Neuronal stem cell (in vitro differentiated cells): ENCODE data around the gene SEMA3D.
A peak's percentile ranks its signal among the peaks of the same experiment; 100 is the strongest.

Experiments used
- DNase-seq: peaks from one replicate; pipeline ENCODE4 v3.0.0-alpha.2; 2013; ENCODE audit warnings: low spot score
- H2AFZ ChIP-seq: one replicate; pipeline ENCODE4 v1.6.1; 2013; ENCODE audit warnings: mild to moderate bottlenecking, low read length, inconsistent platforms
- H2AK5ac ChIP-seq: 2 replicates; pipeline ENCODE4 v1.6.1; 2013; ENCODE audit warnings: low read depth, mild to moderate bottlenecking, inconsistent platforms, low read length, moderate library complexity, mixed read lengths
- H2BK120ac ChIP-seq: 2 replicates; pipeline ENCODE4 v1.6.1; 2013; ENCODE audit warnings: low read depth, mild to moderate bottlenecking, inconsistent platforms, low read length, moderate library complexity, mixed read lengths
- H2BK12ac ChIP-seq: one replicate; pipeline ENCODE4 v1.6.1; 2013; ENCODE audit warnings: low read length, inconsistent platforms
- H2BK15ac ChIP-seq: 2 replicates; pipeline ENCODE4 v1.6.1; 2013; ENCODE audit warnings: mild to moderate bottlenecking, low read length, inconsistent platforms, mixed read lengths
- H2BK5ac ChIP-seq: one replicate; pipeline ENCODE4 v1.6.1; 2013; ENCODE audit warnings: inconsistent platforms, mild to moderate bottlenecking, low read length, moderate library complexity
- H3K14ac ChIP-seq: one replicate; pipeline ENCODE4 v1.6.1; 2013; ENCODE audit warnings: low read length, inconsistent platforms
- H3K18ac ChIP-seq: 2 replicates; pipeline ENCODE4 v1.6.1; 2013; ENCODE audit warnings: low read length, inconsistent platforms
- H3K23ac ChIP-seq: 2 replicates; pipeline ENCODE4 v1.6.1; 2013; ENCODE audit warnings: low read depth, mild to moderate bottlenecking, mixed read lengths, low read length, inconsistent platforms; ENCODE audit not compliant: poor library complexity
- H3K27ac ChIP-seq: replicated peaks from 3 replicates; pipeline ENCODE4 v1.5.1; 2013; ENCODE audit warnings: low read length, inconsistent platforms
- H3K27me3 ChIP-seq, 3 experiments: 2 replicates each; pipeline ENCODE4 v1.6.1; 2013; ENCODE audit warnings: low read length in 3 of 3, mild to moderate bottlenecking in 2 of 3, inconsistent platforms in 1 of 3, low read depth in 1 of 3, mixed read lengths in 1 of 3, moderate library complexity in 1 of 3; ENCODE audit not compliant: control insufficient read depth in 3 of 3, insufficient read depth in 3 of 3
- H3K36me3 ChIP-seq, 2 donors: replicated peaks in 1 of 2; 2 replicates each; pipeline ENCODE4 v1.6.1; 2013; ENCODE audit warnings: low read length in 2 of 2; ENCODE audit not compliant: control insufficient read depth in 2 of 2, insufficient read depth in 2 of 2
- H3K4ac ChIP-seq: 2 replicates; pipeline ENCODE4 v1.6.1; 2013; ENCODE audit warnings: inconsistent platforms, mild to moderate bottlenecking, low read length, moderate library complexity
- H3K4me1 ChIP-seq, 2 donors: 1 replicate in 1 of 2; 2 replicates in 1 of 2; pipeline ENCODE4 v1.6.1; 2013; ENCODE audit warnings: low read length in 2 of 2, low read depth in 1 of 2; ENCODE audit not compliant: control insufficient read depth in 2 of 2, insufficient read depth in 1 of 2
- H3K4me2 ChIP-seq: one replicate; pipeline ENCODE4 v1.6.1; 2013; ENCODE audit warnings: mild to moderate bottlenecking, low read length, inconsistent platforms; ENCODE audit not compliant: insufficient read depth, poor library complexity, severe bottlenecking
- H3K4me3 ChIP-seq, 2 donors: 2 replicates each; pipeline ENCODE4 v1.5.1; 2013; ENCODE audit warnings: low read length in 2 of 2, mild to moderate bottlenecking in 2 of 2, inconsistent platforms in 1 of 2, moderate library complexity in 1 of 2
- H3K79me1 ChIP-seq: one replicate; pipeline ENCODE4 v1.6.1; 2013; ENCODE audit warnings: low read depth, mild to moderate bottlenecking, inconsistent platforms, low read length, moderate library complexity
- H3K9ac ChIP-seq: one replicate; pipeline ENCODE4 v1.6.1; 2013; ENCODE audit warnings: mild to moderate bottlenecking, low read depth, low read length, inconsistent platforms; ENCODE audit not compliant: poor library complexity
- H3K9me3 ChIP-seq, 2 donors: replicated peaks in 1 of 2; 2 replicates each; pipeline versions ENCODE3 to v1.6.1; 2013; ENCODE audit warnings: low read length in 2 of 2, mild to moderate bottlenecking in 2 of 2, inconsistent platforms in 1 of 2, low read depth in 1 of 2, mixed read lengths in 1 of 2, moderate library complexity in 1 of 2; ENCODE audit not compliant: control insufficient read depth in 2 of 2, insufficient read depth in 1 of 2
- H4K8ac ChIP-seq: one replicate; pipeline ENCODE4 v1.6.1; 2013; ENCODE audit warnings: low read depth, mild to moderate bottlenecking, inconsistent platforms, low read length, moderate library complexity
- H4K91ac ChIP-seq: one replicate; pipeline ENCODE4 v1.6.1; 2013; ENCODE audit warnings: low read length, low read depth, mild to moderate bottlenecking, inconsistent platforms; ENCODE audit not compliant: poor library complexity
- WGBS, 2 donors: extraction: QIAGEN DNeasy Blood & Tissue Kit; methylation state at CpG; one replicate each; pipeline ENCODE4 v1.1.7; 2013; ENCODE audit warnings: missing lambda C conversion rate in 2 of 2, mixed read lengths in 1 of 2; ENCODE audit not compliant: insufficient read length in 2 of 2, insufficient replicate concordance in 1 of 2; ENCODE audit errors: extremely low coverage in 2 of 2; 5-methylcytosine and 5-hydroxymethylcytosine counted together

SEMA3D gene

GRCh38 chr7:85070967-85071628, 115.8 kb downstream of the SEMA3D start:
- Histone ChIP-seq H3K36me3 (no peaks in the 10 kb centered on the region), H3K27me3 (no peaks in the 10 kb centered on the region), H3K9ac (no peak overlapping the region), H2AFZ (no peak overlapping the region), H3K79me1 (peaks cover 1% of the 10 kb centered on the region), H3K4me1 (peaks cover 3 to 19% of the 10 kb centered on the region in 2 donors), H3K27ac (no peak overlapping the region), H4K8ac (peak overlapping the region; percentile 65), H2BK15ac (no peak overlapping the region), H2AK5ac (no peak overlapping the region), H4K91ac (no peak overlapping the region), H2BK120ac (no peak overlapping the region), H3K4me3 (no peak overlapping the region), H3K4me2 (no peak overlapping the region), H3K18ac (no peak overlapping the region), H3K23ac (no peak overlapping the region), H2BK5ac (no peak overlapping the region), H2BK12ac (no peak overlapping the region), H3K9me3 (no peaks in the 10 kb centered on the region), H3K14ac (no peak overlapping the region), H3K4ac (no peak overlapping the region)
- DNase-seq = no peak
- no CpG with 5 or more reads among the region's 5 CpGs for WGBS, 2 donors

- no peak for DNase-seq
- H2BK5ac ChIP-seq = no peak overlapping the region
- H3K79me1 ChIP-seq = peaks cover 1% of the 10 kb centered on the region
- H3K9me3 ChIP-seq = no peaks in the 10 kb centered on the region
- H3K27ac ChIP-seq = no peak overlapping the region
- no peak overlapping the region for H3K9ac ChIP-seq
- no peak overlapping the region for H2BK120ac ChIP-seq
- no peak overlapping the region for H3K23ac ChIP-seq
- H3K4me2 ChIP-seq = no peak overlapping the region
- H2BK15ac ChIP-seq = no peak overlapping the region
- no peak overlapping the region for H3K4me3 ChIP-seq
- no peaks in the 10 kb centered on the region for H3K36me3 ChIP-seq
- no peak overlapping the region for H2BK12ac ChIP-seq
- no peak overlapping the region for H2AK5ac ChIP-seq
- H4K91ac ChIP-seq = no peak overlapping the region
- H2AFZ ChIP-seq = no peak overlapping the region
- H3K14ac ChIP-seq = no peak overlapping the region
- no peaks in the 10 kb centered on the region for H3K27me3 ChIP-seq
- H3K4me1 ChIP-seq = peaks cover 4 to 29% of the 10 kb centered on the region in 2 donors
- no peak overlapping the region for H4K8ac ChIP-seq
- no CpG with 5 or more reads among the region's 1 CpG for WGBS, 2 donors
- H3K4ac ChIP-seq = no peak overlapping the region
- no peak overlapping the region for H3K18ac ChIP-seq
Measured at GRCh38 chr7:85068799-85069198, 118.1 kb downstream of the SEMA3D start.

- Histone ChIP-seq H4K8ac (no peak overlapping the region), H3K23ac (no peak overlapping the region), H3K27me3 (no peaks in the 10 kb centered on the region), H3K18ac (no peak overlapping the region), H3K14ac (no peak overlapping the region), H3K79me1 (peaks cover 1% of the 10 kb centered on the region), H4K91ac (no peak overlapping the region), H3K4ac (no peak overlapping the region), H3K27ac (no peak overlapping the region), H2AK5ac (no peak overlapping the region), H2BK12ac (no peak overlapping the region), H3K4me1 (peaks cover 4 to 29% of the 10 kb centered on the region in 2 donors), H3K9ac (no peak overlapping the region), H2BK120ac (no peak overlapping the region), H2BK5ac (no peak overlapping the region), H3K9me3 (no peaks in the 10 kb centered on the region), H3K4me3 (no peak overlapping the region), H3K4me2 (no peak overlapping the region), H3K36me3 (no peaks in the 10 kb centered on the region), H2AFZ (no peak overlapping the region), H2BK15ac (no peak overlapping the region)
- no CpG with 5 or more reads among the region's 1 CpG for WGBS, 2 donors
- DNase-seq = no peak
Measured at GRCh38 chr7:85067371-85067770, 119.5 kb downstream of the SEMA3D start.

GRCh38 chr7:85065888-85066485, 120.9 kb downstream of the SEMA3D start:
- Histone ChIP-seq H2BK15ac (no peak overlapping the region), H2BK5ac (no peak overlapping the region), H3K36me3 (no peaks in the 10 kb centered on the region), H3K14ac (no peak overlapping the region), H3K9me3 (peaks cover 0 to 3% of the 10 kb centered on the region in 2 donors), H2BK12ac (no peak overlapping the region), H4K91ac (no peak overlapping the region), H2BK120ac (no peak overlapping the region), H2AK5ac (no peak overlapping the region), H4K8ac (no peak overlapping the region), H3K79me1 (peaks cover 1% of the 10 kb centered on the region), H3K27ac (no peak overlapping the region), H3K23ac (no peak overlapping the region), H3K9ac (no peak overlapping the region), H3K27me3 (no peaks in the 10 kb centered on the region), H3K4me2 (no peak overlapping the region), H3K4me1 (peaks cover 4 to 29% of the 10 kb centered on the region in 2 donors), H3K18ac (no peak overlapping the region), H2AFZ (peak overlapping the region; percentile 78), H3K4me3 (no peak overlapping the region), H3K4ac (no peak overlapping the region)
- DNase-seq = no peak
